PFSK-1 (cell line): Measurements from ENCODE around the gene GLRA2.

ENCODE experiments used
- FOXP2 ChIP-seq: optimal IDR thresholded peaks from 2 replicates; pipeline ENCODE3; 2011; ENCODE audit warnings: borderline replicate concordance, control low read depth, inconsistent platforms; ENCODE audit not compliant: insufficient read depth; ENCODE audit errors: extremely low read length, extremely low read depth
- POLR2AphosphoS5 ChIP-seq: IDR thresholded peaks from 2 replicates; pipeline ENCODE4 v1.6.1; 2012; ENCODE audit warnings: low read depth, mild to moderate bottlenecking, control low read depth, low read length, moderate library complexity
- SIN3A ChIP-seq: IDR thresholded peaks from 2 replicates; pipeline ENCODE4 v1.6.1; 2012; ENCODE audit warnings: mild to moderate bottlenecking, low read length, moderate library complexity, borderline replicate concordance; ENCODE audit not compliant: insufficient read depth
- TAF1 ChIP-seq: IDR thresholded peaks from 2 replicates; pipeline ENCODE4 v1.6.1; 2012; ENCODE audit warnings: low read length, control low read depth, borderline replicate concordance; ENCODE audit not compliant: insufficient read depth
- TF ChIP-seq, protein P1 (sequence below), 2 experiments: IDR thresholded peaks; 2 replicates each; pipeline versions ENCODE4 v1.6.1 to v1.8.0; 2011 to 2012; ENCODE audit warnings: low read depth in 2 of 2, low read length in 2 of 2, control low read depth in 1 of 2, inconsistent platforms in 1 of 2, mild to moderate bottlenecking in 1 of 2, moderate library complexity in 1 of 2; ENCODE audit not compliant: insufficient read depth in 1 of 2

The GLRA2 gene

DNA sequence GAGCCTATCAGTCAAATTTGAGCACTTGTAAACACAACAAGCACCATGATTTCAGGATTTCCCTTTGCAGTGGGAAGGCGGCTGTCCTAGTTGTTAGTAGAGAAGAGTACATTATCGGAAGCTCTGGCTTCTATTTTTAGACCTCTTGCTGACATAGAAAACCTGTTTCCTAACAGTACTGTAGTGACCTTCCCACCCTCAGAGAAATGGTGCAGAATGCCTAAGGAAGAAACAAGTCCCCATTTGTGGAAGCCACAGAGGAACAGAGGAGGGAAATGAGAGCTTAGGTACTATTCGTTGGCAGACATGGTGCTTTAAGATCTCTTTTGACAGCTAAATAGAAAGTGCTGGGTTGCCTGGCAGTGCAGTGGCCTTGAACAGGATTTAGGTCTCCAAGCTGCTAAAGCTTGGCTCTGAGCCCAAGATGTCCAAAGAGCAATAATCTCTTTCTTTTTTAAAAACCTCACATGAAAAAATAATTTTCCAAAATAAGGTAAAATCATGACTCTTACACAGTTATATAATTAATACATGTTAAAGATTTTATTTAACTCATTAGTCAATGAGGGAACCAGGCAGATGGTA lies 24.9 kb downstream of the GLRA2 start:
- no peak for TF ChIP-seq FOXP2

DNA sequence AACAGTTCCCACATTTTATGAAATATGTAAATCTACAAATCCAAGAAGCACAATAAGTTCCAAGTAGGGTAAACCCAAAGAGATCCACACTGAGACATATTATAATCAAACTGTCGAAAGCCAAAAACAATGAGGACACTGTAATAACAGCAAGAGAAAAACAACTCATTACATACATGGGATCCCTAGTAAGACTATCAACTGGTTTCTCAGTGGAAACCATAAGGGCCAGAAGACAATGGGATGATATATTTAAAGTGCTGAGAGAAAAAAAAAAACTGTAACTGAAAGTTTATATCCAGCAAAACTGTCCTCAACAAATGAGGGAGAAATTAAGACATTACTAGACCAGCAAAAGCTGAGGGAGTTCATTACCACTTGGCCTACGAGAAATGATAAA lies 34.7 kb downstream of the GLRA2 start:
- TF ChIP-seq, protein P1, sequence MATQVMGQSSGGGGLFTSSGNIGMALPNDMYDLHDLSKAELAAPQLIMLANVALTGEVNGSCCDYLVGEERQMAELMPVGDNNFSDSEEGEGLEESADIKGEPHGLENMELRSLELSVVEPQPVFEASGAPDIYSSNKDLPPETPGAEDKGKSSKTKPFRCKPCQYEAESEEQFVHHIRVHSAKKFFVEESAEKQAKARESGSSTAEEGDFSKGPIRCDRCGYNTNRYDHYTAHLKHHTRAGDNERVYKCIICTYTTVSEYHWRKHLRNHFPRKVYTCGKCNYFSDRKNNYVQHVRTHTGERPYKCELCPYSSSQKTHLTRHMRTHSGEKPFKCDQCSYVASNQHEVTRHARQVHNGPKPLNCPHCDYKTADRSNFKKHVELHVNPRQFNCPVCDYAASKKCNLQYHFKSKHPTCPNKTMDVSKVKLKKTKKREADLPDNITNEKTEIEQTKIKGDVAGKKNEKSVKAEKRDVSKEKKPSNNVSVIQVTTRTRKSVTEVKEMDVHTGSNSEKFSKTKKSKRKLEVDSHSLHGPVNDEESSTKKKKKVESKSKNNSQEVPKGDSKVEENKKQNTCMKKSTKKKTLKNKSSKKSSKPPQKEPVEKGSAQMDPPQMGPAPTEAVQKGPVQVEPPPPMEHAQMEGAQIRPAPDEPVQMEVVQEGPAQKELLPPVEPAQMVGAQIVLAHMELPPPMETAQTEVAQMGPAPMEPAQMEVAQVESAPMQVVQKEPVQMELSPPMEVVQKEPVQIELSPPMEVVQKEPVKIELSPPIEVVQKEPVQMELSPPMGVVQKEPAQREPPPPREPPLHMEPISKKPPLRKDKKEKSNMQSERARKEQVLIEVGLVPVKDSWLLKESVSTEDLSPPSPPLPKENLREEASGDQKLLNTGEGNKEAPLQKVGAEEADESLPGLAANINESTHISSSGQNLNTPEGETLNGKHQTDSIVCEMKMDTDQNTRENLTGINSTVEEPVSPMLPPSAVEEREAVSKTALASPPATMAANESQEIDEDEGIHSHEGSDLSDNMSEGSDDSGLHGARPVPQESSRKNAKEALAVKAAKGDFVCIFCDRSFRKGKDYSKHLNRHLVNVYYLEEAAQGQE (IDR thresholded peaks at IDR 0.05; ENCODE audit: insufficient read depth in 1 of 2, low read depth in 2 of 2, low read length in 2 of 2), result no peak
- TF ChIP-seq TAF1 (no peak), FOXP2 (no peak), SIN3A (no peak), POLR2AphosphoS5 (no peak)

DNA sequence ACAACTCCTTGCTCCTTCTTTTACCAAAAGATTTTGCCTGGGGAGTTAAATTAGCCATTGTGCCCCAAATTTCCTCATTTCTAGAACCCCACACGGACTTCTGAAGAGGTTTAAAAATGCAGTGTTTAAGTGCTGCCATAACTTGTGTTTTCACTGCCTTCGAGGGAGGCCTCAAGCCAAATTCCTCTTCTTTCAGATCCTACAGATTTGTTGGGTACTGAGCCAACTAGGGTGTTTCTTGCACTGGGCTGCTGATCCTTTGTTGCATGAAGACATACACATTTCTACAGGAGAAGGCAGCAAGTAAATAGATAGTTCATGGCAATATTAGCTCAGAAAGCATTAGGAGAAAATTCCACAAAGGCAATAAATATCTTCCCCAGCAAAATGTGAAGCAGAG lies 43.8 kb downstream of the GLRA2 start:
- no peak for TF ChIP-seq POLR2AphosphoS5
- TF ChIP-seq SIN3A, result no peak
- no peak for TF ChIP-seq FOXP2
- TF ChIP-seq, protein P1 (IDR thresholded peaks at IDR 0.05; ENCODE audit: insufficient read depth in 1 of 2, low read depth in 2 of 2, low read length in 2 of 2), result no peak
- TF ChIP-seq TAF1, result no peak

DNA sequence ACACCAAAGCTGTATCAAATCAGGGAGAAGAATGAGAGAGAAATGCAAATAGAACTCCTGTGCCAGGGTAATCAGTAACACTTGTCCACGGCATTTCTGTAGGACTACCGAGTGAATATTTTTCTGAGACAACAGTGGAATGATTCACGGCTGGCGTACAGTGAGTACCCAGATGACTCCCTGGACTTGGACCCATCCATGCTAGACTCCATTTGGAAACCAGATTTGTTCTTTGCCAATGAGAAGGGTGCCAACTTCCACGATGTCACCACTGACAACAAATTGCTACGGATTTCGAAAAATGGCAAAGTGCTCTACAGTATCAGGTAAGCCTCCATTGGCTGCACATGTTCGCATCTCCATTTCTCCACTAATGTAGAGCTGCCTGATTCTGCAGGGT lies 51.7 kb downstream of the GLRA2 start:
- TF ChIP-seq FOXP2 (no peak), SIN3A (no peak), POLR2AphosphoS5 (no peak), TAF1 (no peak)
- TF ChIP-seq, protein P1 (IDR thresholded peaks at IDR 0.05; ENCODE audit: insufficient read depth in 1 of 2, low read depth in 2 of 2, low read length in 2 of 2), result no peak

DNA sequence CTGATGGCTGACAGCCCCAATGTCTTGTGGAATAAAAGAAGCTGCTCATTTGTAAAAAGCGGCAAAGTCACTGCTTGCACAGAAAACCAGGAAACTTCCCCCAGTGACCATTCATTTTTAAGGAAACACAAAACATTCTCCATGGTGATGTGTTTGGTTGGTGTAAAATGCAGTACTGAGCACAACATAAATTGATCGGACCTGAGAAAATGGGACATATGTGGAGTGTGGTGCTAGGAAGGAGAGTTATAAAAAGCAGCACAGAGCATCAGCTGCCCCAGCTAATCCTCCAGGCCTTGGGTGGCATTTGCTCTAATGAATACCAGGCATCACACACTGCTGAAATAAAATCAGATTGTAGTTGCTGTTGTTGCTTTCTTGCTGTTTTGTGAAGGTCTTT lies 55.2 kb downstream of the GLRA2 start:
- no peak for TF ChIP-seq FOXP2
- TF ChIP-seq, protein P1 (IDR thresholded peaks at IDR 0.05; ENCODE audit: insufficient read depth in 1 of 2, low read depth in 2 of 2, low read length in 2 of 2), result no peak
- TF ChIP-seq TAF1, result no peak
- TF ChIP-seq POLR2AphosphoS5, result no peak
- TF ChIP-seq SIN3A, result no peak
